DOHH2 (cell line): ENCODE results near the gene FAM107B.

Experiments used
- CTCF ChIP-seq: fragments of 200-600 bp; sonication (generic); IDR thresholded peaks from one replicate; pipeline ENCODE4 v1.5.1; 2014; ENCODE audit warnings: antibody characterized with exemption, mild to moderate bottlenecking, low read depth, low read length; ENCODE audit not compliant: poor library complexity, severe bottlenecking
- EZH2phosphoT487 ChIP-seq: fragments of 200-600 bp; sonication (generic); IDR thresholded peaks from 2 replicates; pipeline ENCODE4 v1.6.1; 2017; ENCODE audit warnings: borderline replicate concordance, mild to moderate bottlenecking, antibody characterized with exemption, low read length, moderate library complexity, mixed read lengths

- no peak for TF ChIP-seq CTCF
- TF ChIP-seq EZH2phosphoT487: no peak
Observed at GRCh38 chr10:14812271-14812670, 37.6 kb upstream of the FAM107B start.
